GM18505 (cell line): ENCODE results near the gene FRMD8.
A peak's percentile ranks its signal among the peaks of the same experiment; 100 is the strongest.

Experiments
- ATAC-seq: cut with Tn5 transposase; IDR thresholded peaks from one replicate; pipeline ENCODE4 v1.9.1; 2021; ENCODE audit not compliant: unreplicated experiment
- POLR2A ChIP-seq: IDR thresholded peaks from 4 replicates; pipeline ENCODE4 v1.6.1; 2011; ENCODE audit warnings: borderline replicate concordance; ENCODE audit not compliant: insufficient read depth, insufficient read length; ENCODE audit errors: extremely low read depth

Gene FRMD8

GRCh38 chr11:65432686-65433582 lies 46.5 kb downstream of the FRMD8 start:
- TF ChIP-seq POLR2A = peak; percentile 29
- no peak for ATAC-seq

GRCh38 chr11:65433657-65434056 lies 47.2 kb downstream of the FRMD8 start:
- ATAC-seq = no peak
- TF ChIP-seq POLR2A = no peak

- TF ChIP-seq POLR2A = no peak
- no peak for ATAC-seq
These were observed 47.7 kb downstream of the FRMD8 start for GRCh38 chr11:65434057-65434666.

- ATAC-seq = no peak
- TF ChIP-seq POLR2A = peak; percentile 10
These were observed 48.4 kb downstream of the FRMD8 start for GRCh38 chr11:65434667-65435410.

- ATAC-seq = no peak
- no peak for TF ChIP-seq POLR2A
These were observed 49.0 kb downstream of the FRMD8 start for GRCh38 chr11:65435411-65435931.

- TF ChIP-seq POLR2A = no peak
- ATAC-seq = no peak
These were observed 49.6 kb downstream of the FRMD8 start for GRCh38 chr11:65435981-65436411.

- no peak for ATAC-seq
- peak; percentile 16 for TF ChIP-seq POLR2A
These were observed 50.1 kb downstream of the FRMD8 start for GRCh38 chr11:65436412-65437032.

- peak; percentile 41 for TF ChIP-seq POLR2A
- ATAC-seq = no peak
These were observed 51.2 kb downstream of the FRMD8 start for GRCh38 chr11:65437436-65438227.

GRCh38 chr11:65438257-65439151 lies 52.1 kb downstream of the FRMD8 start:
- no peak for TF ChIP-seq POLR2A
- no peak for ATAC-seq

GRCh38 chr11:65439331-65440181 lies 53.1 kb downstream of the FRMD8 start:
- no peak for TF ChIP-seq POLR2A
- no peak for ATAC-seq
